ENCODE results near the gene STX2. TPM values are rescaled to one million over a fixed set of nuclear protein-coding genes. Genes with fewer than 3 reads are reported as not detected.

Gene STX2
- total RNA-seq, 1 experiment from 2014 or later, result 11.2 TPM

DNA sequence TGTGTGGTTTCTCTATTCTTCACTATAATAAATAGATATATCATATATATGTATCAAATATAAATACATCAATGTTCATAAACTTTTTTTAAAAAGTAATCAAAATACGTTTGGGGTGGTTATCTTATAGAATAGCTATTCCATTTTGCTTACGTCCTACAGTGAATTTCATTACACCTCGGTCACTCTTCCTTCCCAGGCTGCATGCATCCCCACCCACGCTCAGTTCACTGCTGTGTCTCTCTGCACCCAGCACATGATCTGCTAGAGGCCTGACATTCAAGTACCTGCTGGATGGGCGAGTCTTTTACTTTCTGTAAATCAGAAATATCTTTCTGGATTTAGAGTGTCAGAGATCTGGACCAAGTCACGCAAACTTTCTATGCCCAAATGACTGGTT is 3.6 kb downstream of the STX2 start:
- H3K27me3 ChIP-seq (replicated peaks; ENCODE audit: control insufficient read depth, insufficient read depth, low read length), result no peaks in the 10 kb centered on the region
- no TSS peak for BruUV-seq (replicated peaks)
- no peak for DNase-seq
- Mint-ChIP-seq H3K4me1 (ENCODE audit: low read depth, unreplicated experiment) (peaks cover 29% of the 10 kb centered on the region), H3K9me3 (ENCODE audit: unreplicated experiment) (no peaks in the 10 kb centered on the region), H3K27me3 (ENCODE audit: insufficient read depth, unreplicated experiment) (no peaks in the 10 kb centered on the region), H3K36me3 (ENCODE audit: insufficient read depth, unreplicated experiment) (peaks cover 10% of the 10 kb centered on the region), H3K27ac (ENCODE audit: unreplicated experiment) (no peak overlapping the region), H3K4me3 (ENCODE audit: unreplicated experiment) (no peak overlapping the region)
- H3K9me3 ChIP-seq, result no peaks in the 10 kb centered on the region
- H3K4me3 ChIP-seq (ENCODE audit: low read depth, low read length), result no peak overlapping the region
- intact Hi-C loops (cut with micrococcal nuclease; ENCODE audit: unreplicated experiment), result loop anchor here (5.0 kb wide), 1 partner anchor 37 kb away; the partner anchor contains the start of gene RAN
- no peaks in the 10 kb centered on the region for H3K36me3 ChIP-seq (ENCODE audit: control insufficient read depth, insufficient read depth, low read length)
- POLR2A ChIA-PET, result no interaction called here
- TF ChIP-seq, protein P1, sequence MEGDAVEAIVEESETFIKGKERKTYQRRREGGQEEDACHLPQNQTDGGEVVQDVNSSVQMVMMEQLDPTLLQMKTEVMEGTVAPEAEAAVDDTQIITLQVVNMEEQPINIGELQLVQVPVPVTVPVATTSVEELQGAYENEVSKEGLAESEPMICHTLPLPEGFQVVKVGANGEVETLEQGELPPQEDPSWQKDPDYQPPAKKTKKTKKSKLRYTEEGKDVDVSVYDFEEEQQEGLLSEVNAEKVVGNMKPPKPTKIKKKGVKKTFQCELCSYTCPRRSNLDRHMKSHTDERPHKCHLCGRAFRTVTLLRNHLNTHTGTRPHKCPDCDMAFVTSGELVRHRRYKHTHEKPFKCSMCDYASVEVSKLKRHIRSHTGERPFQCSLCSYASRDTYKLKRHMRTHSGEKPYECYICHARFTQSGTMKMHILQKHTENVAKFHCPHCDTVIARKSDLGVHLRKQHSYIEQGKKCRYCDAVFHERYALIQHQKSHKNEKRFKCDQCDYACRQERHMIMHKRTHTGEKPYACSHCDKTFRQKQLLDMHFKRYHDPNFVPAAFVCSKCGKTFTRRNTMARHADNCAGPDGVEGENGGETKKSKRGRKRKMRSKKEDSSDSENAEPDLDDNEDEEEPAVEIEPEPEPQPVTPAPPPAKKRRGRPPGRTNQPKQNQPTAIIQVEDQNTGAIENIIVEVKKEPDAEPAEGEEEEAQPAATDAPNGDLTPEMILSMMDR (IDR thresholded peaks at IDR 0.05; ENCODE audit: insufficient read depth in 1 of 2, low read depth in 1 of 2, low read length in 1 of 2, severe bottlenecking in 1 of 2, unreplicated experiment in 1 of 2), result no peak
- peaks cover 28% of the 10 kb centered on the region for H3K4me1 ChIP-seq
- CTCF ChIA-PET, result no interaction called here

DNA sequence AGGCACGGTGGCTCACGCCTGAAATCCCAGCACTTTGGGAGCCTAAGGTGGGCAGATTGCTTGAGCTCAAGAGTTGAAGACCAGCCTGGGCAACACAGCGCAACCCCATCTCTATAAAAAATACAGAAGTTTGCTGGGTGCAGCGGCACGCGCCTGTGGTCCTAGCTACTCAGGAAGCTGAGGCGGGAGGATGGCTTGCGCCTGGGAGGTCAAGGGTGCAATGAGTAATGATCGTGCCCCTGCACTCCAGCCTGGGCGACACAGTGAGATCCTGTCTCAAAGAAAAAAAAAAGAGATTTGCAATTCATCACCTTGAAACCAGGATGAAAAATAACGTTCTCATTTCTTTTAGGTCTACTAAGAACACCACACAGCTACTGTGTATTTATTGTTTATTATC is 4.0 kb downstream of the STX2 start:
- Histone ChIP-seq H3K4me3 (ENCODE audit: low read depth, low read length) (no peak overlapping the region), H3K36me3 (ENCODE audit: control insufficient read depth, insufficient read depth, low read length) (no peaks in the 10 kb centered on the region), H3K27me3 (replicated peaks; ENCODE audit: control insufficient read depth, insufficient read depth, low read length) (no peaks in the 10 kb centered on the region), H3K4me1 (peaks cover 27% of the 10 kb centered on the region), H3K9me3 (no peaks in the 10 kb centered on the region)
- ChIA-PET POLR2A (no interaction called here), CTCF (no interaction called here)
- TF ChIP-seq, protein P1 (IDR thresholded peaks at IDR 0.05; ENCODE audit: insufficient read depth in 1 of 2, low read depth in 1 of 2, low read length in 1 of 2, severe bottlenecking in 1 of 2, unreplicated experiment in 1 of 2), result no peak
- H3K4me1 Mint-ChIP-seq (ENCODE audit: low read depth, unreplicated experiment), result peaks cover 29% of the 10 kb centered on the region
- no peaks in the 10 kb centered on the region for H3K27me3 Mint-ChIP-seq (ENCODE audit: insufficient read depth, unreplicated experiment)
- H3K4me3 Mint-ChIP-seq (ENCODE audit: unreplicated experiment), result no peak overlapping the region
- no peak for DNase-seq
- no peaks in the 10 kb centered on the region for H3K9me3 Mint-ChIP-seq (ENCODE audit: unreplicated experiment)
- intact Hi-C loops (cut with micrococcal nuclease; ENCODE audit: unreplicated experiment), result loop anchor here (5.0 kb wide), 1 partner anchor 37 kb away; the partner anchor contains the start of gene RAN
- H3K36me3 Mint-ChIP-seq (ENCODE audit: insufficient read depth, unreplicated experiment), result peaks cover 10% of the 10 kb centered on the region
- no TSS peak for BruUV-seq (replicated peaks)
- H3K27ac Mint-ChIP-seq (ENCODE audit: unreplicated experiment), result no peak overlapping the region

DNA sequence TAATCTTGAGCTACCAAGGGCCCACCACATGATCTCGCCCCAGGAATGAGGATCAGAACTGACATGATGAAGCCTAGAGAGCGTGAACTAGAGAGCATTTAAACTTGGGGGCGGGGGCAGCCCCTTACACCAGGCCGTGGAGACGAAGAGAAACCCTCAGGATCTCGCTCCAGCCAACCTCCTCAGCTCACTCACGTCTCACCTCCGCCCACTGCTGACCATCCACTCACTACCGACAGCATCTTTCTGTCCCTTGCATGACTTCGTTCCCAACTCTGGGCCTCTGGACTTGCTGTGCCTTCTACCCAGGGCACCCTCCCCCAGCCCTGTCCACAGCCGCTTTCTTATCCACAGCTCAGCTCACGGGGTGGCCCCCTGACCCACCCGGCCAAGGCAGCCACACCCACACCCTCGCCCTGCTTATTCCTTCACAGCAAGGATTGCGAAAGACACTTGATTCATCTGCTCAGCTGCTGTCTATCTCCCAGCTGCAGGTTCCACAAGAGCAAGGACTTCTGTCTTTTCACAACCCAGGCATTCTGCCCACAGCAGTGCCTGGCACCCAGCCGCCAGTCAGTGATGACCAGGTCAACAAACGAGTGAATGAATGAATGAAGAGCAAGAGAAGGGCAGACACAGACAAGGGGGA is 6.4 kb downstream of the STX2 start:
- H3K4me1 Mint-ChIP-seq (ENCODE audit: low read depth, unreplicated experiment), result peaks cover 22% of the 10 kb centered on the region
- no peaks in the 10 kb centered on the region for H3K27me3 Mint-ChIP-seq (ENCODE audit: insufficient read depth, unreplicated experiment)
- BruUV-seq (replicated peaks), result no TSS peak
- ChIA-PET CTCF (no interaction called here), POLR2A (no interaction called here)
- H3K27ac Mint-ChIP-seq (ENCODE audit: unreplicated experiment), result peak overlapping the region; percentile 18
- intact Hi-C loops (cut with micrococcal nuclease; ENCODE audit: unreplicated experiment), result no loop called here
- H3K9me3 Mint-ChIP-seq (ENCODE audit: unreplicated experiment), result no peaks in the 10 kb centered on the region
- H3K4me3 Mint-ChIP-seq (ENCODE audit: unreplicated experiment), result peak overlapping the region; percentile 6
- H3K4me3 ChIP-seq (ENCODE audit: low read depth, low read length), result no peak overlapping the region
- TF ChIP-seq, protein P1 (IDR thresholded peaks at IDR 0.05; ENCODE audit: insufficient read depth in 1 of 2, low read depth in 1 of 2, low read length in 1 of 2, severe bottlenecking in 1 of 2, unreplicated experiment in 1 of 2), result no peak
- H3K36me3 ChIP-seq (ENCODE audit: control insufficient read depth, insufficient read depth, low read length), result no peaks in the 10 kb centered on the region
- H3K36me3 Mint-ChIP-seq (ENCODE audit: insufficient read depth, unreplicated experiment), result peaks cover 10% of the 10 kb centered on the region
- H3K9me3 ChIP-seq, result no peaks in the 10 kb centered on the region
- no peaks in the 10 kb centered on the region for H3K27me3 ChIP-seq (replicated peaks; ENCODE audit: control insufficient read depth, insufficient read depth, low read length)
- peak; percentile 49 to 62 for DNase-seq
- peaks cover 23% of the 10 kb centered on the region for H3K4me1 ChIP-seq

All from Caco-2 (cell line).